ENCODE results near the gene RBM10.

GRCh38 chrX:47180346-47180745 lies 35.3 kb downstream of the RBM10 start:
- TF ChIP-seq POLR2AphosphoS5 (IDR thresholded peaks at IDR 0.05; ENCODE audit: low read depth, low read length) (no peak), SP1 (IDR thresholded peaks at IDR 0.05; ENCODE audit: low read depth) (no peak), REST (IDR thresholded peaks at IDR 0.05; ENCODE audit: low read depth) (no peak), CTCF (IDR thresholded peaks at IDR 0.05 in 2 of 3, conservative IDR thresholded peaks at IDR 0.05 in 1 of 3; ENCODE audit: borderline replicate concordance in 1 of 3, insufficient read depth in 1 of 3, low read depth in 2 of 3, low read length in 2 of 3) (no peak), POLR2A (IDR thresholded peaks at IDR 0.05; ENCODE audit: borderline replicate concordance, extremely low read depth, insufficient read depth, insufficient read length) (no peak), RAD21 (IDR thresholded peaks at IDR 0.05; ENCODE audit: low read depth) (no peak), ZNF274 (IDR thresholded peaks at IDR 0.05; ENCODE audit: low read depth, low read length) (no peak), EZH2 (IDR thresholded peaks at IDR 0.05) (no peak), SRF (IDR thresholded peaks at IDR 0.05; ENCODE audit: low read depth) (no peak), ATF3 (IDR thresholded peaks at IDR 0.05) (no peak), EGR1 (IDR thresholded peaks at IDR 0.05; ENCODE audit: low read depth) (no peak), ZFX (IDR thresholded peaks at IDR 0.05) (no peak), ELF1 (IDR thresholded peaks at IDR 0.05; ENCODE audit: borderline replicate concordance, low read depth) (no peak), SIN3A (IDR thresholded peaks at IDR 0.05; ENCODE audit: low read depth) (no peak)
